Mesenchymal stem cell (in vitro differentiated cells and primary cell): ENCODE data around the gene SPHK1.

ENCODE experiments used
- DNase-seq: peaks from one replicate; pipeline ENCODE4 v3.0.0-alpha.2; 2013
- H2AFZ ChIP-seq: one replicate; pipeline ENCODE4 v1.6.1; 2013; ENCODE audit warnings: low read depth, mild to moderate bottlenecking, control low read depth, inconsistent platforms, low read length, moderate library complexity
- H2AK5ac ChIP-seq: 2 replicates; pipeline ENCODE4 v1.6.1; 2013; ENCODE audit warnings: low read length, moderate library complexity, mild to moderate bottlenecking, inconsistent platforms; ENCODE audit not compliant: severe bottlenecking
- H2BK120ac ChIP-seq: one replicate; pipeline ENCODE4 v1.6.1; 2013; ENCODE audit warnings: low read depth, mild to moderate bottlenecking, inconsistent platforms, low read length, moderate library complexity
- H2BK12ac ChIP-seq, 2 experiments: one replicate each; pipeline ENCODE4 v1.6.1; 2013; ENCODE audit warnings: inconsistent platforms in 2 of 2, low read length in 2 of 2, mild to moderate bottlenecking in 2 of 2, moderate library complexity in 2 of 2, control low read depth in 1 of 2
- H2BK15ac ChIP-seq: one replicate; pipeline ENCODE4 v1.6.1; 2013; ENCODE audit warnings: mild to moderate bottlenecking, low read depth, inconsistent platforms; ENCODE audit not compliant: poor library complexity, severe bottlenecking
- H2BK5ac ChIP-seq: 2 replicates; pipeline ENCODE4 v1.6.1; 2013; ENCODE audit warnings: low read depth, mild to moderate bottlenecking, low read length, control low read depth, inconsistent platforms; ENCODE audit not compliant: poor library complexity, severe bottlenecking
- H3K14ac ChIP-seq, 2 experiments: one replicate each; pipeline ENCODE4 v1.6.1; 2013; ENCODE audit warnings: inconsistent platforms in 2 of 2, low read length in 2 of 2, control low read depth in 1 of 2, mild to moderate bottlenecking in 1 of 2, moderate library complexity in 1 of 2
- H3K18ac ChIP-seq, 2 experiments: one replicate each; pipeline ENCODE4 v1.6.1; 2013; ENCODE audit warnings: inconsistent platforms in 2 of 2, low read length in 2 of 2, control low read depth in 1 of 2, low read depth in 1 of 2, mild to moderate bottlenecking in 1 of 2
- H3K23ac ChIP-seq, 2 experiments: one replicate each; pipeline ENCODE4 v1.6.1; 2013; ENCODE audit warnings: inconsistent platforms in 2 of 2, low read length in 2 of 2, mild to moderate bottlenecking in 2 of 2, moderate library complexity in 2 of 2, control low read depth in 1 of 2
- H3K27ac ChIP-seq: 2 replicates; pipeline ENCODE4 v1.5.1; 2013; ENCODE audit warnings: mild to moderate bottlenecking, moderate library complexity, low read length, control low read depth, inconsistent platforms; ENCODE audit not compliant: poor library complexity, severe bottlenecking
- H3K27me3 ChIP-seq, 2 experiments: 2 replicates each; pipeline versions ENCODE4 v1.6.1 to v1.7.0; 2013; ENCODE audit warnings: low read length in 2 of 2, mild to moderate bottlenecking in 2 of 2, moderate library complexity in 2 of 2, control low read depth in 1 of 2, inconsistent platforms in 1 of 2; ENCODE audit not compliant: control insufficient read depth in 1 of 2, insufficient read depth in 1 of 2
- H3K36me3 ChIP-seq, 2 experiments: 2 replicates each; pipeline versions ENCODE4 v1.6.1 to v1.7.0; 2013; ENCODE audit warnings: low read length in 2 of 2, control low read depth in 1 of 2, inconsistent platforms in 1 of 2, low read depth in 1 of 2, mild to moderate bottlenecking in 1 of 2; ENCODE audit not compliant: insufficient read depth in 2 of 2, control insufficient read depth in 1 of 2
- H3K4ac ChIP-seq, 2 experiments: one replicate each; pipeline ENCODE4 v1.6.1; 2013; ENCODE audit warnings: inconsistent platforms in 2 of 2, low read length in 2 of 2, mild to moderate bottlenecking in 2 of 2, moderate library complexity in 2 of 2, control low read depth in 1 of 2, low read depth in 1 of 2
- H3K4me1 ChIP-seq: 2 replicates; pipeline ENCODE4 v1.6.1; 2013; ENCODE audit warnings: low read depth, low read length, control low read depth; ENCODE audit not compliant: control insufficient read depth, insufficient read depth
- H3K4me2 ChIP-seq: 2 replicates; pipeline ENCODE4 v1.6.1; 2013; ENCODE audit warnings: low read length, mild to moderate bottlenecking, inconsistent platforms; ENCODE audit not compliant: poor library complexity, severe bottlenecking
- H3K4me3 ChIP-seq, 2 experiments: 2 replicates each; pipeline versions ENCODE4 v1.5.1 to v1.7.0; 2013; ENCODE audit warnings: low read length in 2 of 2, mild to moderate bottlenecking in 2 of 2, control low read depth in 1 of 2, low read depth in 1 of 2; ENCODE audit not compliant: insufficient read depth in 1 of 2
- H3K79me1 ChIP-seq: replicated peaks from 2 replicates; pipeline ENCODE4 v1.6.1; 2013; ENCODE audit warnings: mild to moderate bottlenecking, control low read depth, low read length, inconsistent platforms; ENCODE audit not compliant: poor library complexity, severe bottlenecking
- H3K9ac ChIP-seq: 2 replicates; pipeline ENCODE4 v1.7.0; 2013; ENCODE audit warnings: mild to moderate bottlenecking, low read length, moderate library complexity
- H3K9me3 ChIP-seq: 2 replicates; pipeline ENCODE4 v1.7.0; 2013; ENCODE audit warnings: mild to moderate bottlenecking, low read length; ENCODE audit not compliant: control insufficient read depth
- H4K8ac ChIP-seq: one replicate; pipeline ENCODE4 v1.6.1; 2013; ENCODE audit warnings: inconsistent platforms, mild to moderate bottlenecking, low read length, moderate library complexity
- H4K91ac ChIP-seq: one replicate; pipeline ENCODE4 v1.6.1; 2013; ENCODE audit warnings: mild to moderate bottlenecking, low read length, inconsistent platforms
- WGBS: methylation state at CpG from one replicate; pipeline ENCODE4 v1.1.7; 2013; ENCODE audit warnings: mixed read lengths; 5-methylcytosine and 5-hydroxymethylcytosine counted together

The SPHK1 gene

DNA sequence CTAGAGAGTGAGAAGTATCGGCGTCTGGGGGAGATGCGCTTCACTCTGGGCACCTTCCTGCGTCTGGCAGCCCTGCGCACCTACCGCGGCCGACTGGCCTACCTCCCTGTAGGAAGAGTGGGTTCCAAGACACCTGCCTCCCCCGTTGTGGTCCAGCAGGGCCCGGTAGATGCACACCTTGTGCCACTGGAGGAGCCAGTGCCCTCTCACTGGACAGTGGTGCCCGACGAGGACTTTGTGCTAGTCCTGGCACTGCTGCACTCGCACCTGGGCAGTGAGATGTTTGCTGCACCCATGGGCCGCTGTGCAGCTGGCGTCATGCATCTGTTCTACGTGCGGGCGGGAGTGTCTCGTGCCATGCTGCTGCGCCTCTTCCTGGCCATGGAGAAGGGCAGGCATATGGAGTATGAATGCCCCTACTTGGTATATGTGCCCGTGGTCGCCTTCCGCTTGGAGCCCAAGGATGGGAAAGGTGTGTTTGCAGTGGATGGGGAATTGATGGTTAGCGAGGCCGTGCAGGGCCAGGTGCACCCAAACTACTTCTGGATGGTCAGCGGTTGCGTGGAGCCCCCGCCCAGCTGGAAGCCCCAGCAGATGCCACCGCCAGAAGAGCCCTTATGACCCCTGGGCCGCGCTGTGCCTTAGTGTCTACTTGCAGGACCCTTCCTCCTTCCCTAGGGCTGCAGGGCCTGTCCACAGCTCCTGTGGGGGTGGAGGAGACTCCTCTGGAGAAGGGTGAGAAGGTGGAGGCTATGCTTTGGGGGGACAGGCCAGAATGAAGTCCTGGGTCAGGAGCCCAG lies 2.8 kb downstream of the SPHK1 start:
- no peak overlapping the region for H4K8ac ChIP-seq
- H2BK5ac ChIP-seq, result no peak overlapping the region
- H2AK5ac ChIP-seq, result no peak overlapping the region
- peak overlapping the region; percentile 94 for H3K9ac ChIP-seq
- no peak overlapping the region for H4K91ac ChIP-seq
- H3K4me2 ChIP-seq, result no peak overlapping the region
- H2BK120ac ChIP-seq, result no peak overlapping the region
- H3K23ac ChIP-seq, result no peak overlapping the region
- peaks cover 53% of the 10 kb centered on the region for H3K4me1 ChIP-seq
- H3K14ac ChIP-seq, result no peak overlapping the region
- no peaks in the 10 kb centered on the region for H3K9me3 ChIP-seq
- 96% methylated on average over 31 of the region's 31 CpGs for WGBS
- peaks cover 15% of the 10 kb centered on the region for H3K79me1 ChIP-seq
- H3K27me3 ChIP-seq, result no peaks in the 10 kb centered on the region
- H3K36me3 ChIP-seq, result peaks cover 39 to 47% of the 10 kb centered on the region in 2 experiments
- no peak overlapping the region for H2BK15ac ChIP-seq
- no peak overlapping the region for H3K4ac ChIP-seq
- no peak overlapping the region for H2BK12ac ChIP-seq
- H3K27ac ChIP-seq, result no peak overlapping the region
- H3K18ac ChIP-seq, result no peak overlapping the region
- H3K4me3 ChIP-seq, result no peak overlapping the region
- no peak overlapping the region for H2AFZ ChIP-seq
- no peak for DNase-seq

DNA sequence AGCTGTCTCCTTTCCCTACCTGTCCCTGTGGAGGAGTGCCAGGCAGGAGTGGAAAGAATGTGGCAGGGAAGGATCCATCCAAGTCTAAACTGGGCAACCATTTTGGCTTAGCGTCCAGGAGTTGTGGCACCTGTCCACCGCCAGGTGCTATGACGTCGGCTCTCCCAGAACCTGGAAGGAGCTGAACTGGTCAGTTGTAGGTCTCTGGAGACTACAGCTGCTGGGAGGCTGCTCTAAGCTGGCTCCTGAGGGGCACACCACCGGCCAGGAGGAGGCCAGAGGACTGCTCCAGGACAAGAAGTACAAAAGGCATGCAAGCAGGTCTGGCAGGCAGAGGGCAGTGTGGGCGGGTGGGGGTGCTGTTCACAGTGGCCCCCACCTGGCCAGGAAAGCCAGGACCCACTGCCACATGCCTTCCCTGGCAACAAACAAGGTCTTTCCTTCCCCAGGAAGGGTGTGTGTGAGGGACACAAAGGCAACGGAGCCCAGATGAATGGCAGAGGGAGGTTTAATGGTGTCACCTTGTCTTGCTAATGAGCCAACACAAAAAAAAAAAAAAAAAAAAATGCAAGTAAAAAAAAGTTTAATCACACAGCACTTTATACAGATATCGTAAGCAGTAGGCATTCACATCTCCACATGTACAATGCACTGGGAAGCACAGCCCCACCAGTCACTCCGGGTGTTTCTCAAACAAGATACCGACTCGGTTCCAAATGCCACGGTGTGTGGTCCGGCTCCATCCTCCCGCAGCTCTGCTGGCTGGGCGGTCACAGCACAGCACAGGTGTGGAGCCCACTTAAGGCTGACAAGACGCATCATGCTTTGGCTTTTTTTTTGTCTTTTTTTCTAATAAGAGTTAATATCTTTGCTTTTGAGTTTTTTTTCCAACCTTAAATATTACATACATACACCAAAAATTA lies 4.8 kb downstream of the SPHK1 start:
- H4K8ac ChIP-seq, result no peak overlapping the region
- H3K79me1 ChIP-seq, result peaks cover 12% of the 10 kb centered on the region
- no peak overlapping the region for H3K18ac ChIP-seq
- H2BK12ac ChIP-seq, result no peak overlapping the region
- no peak overlapping the region for H3K9ac ChIP-seq
- no peak overlapping the region for H2AFZ ChIP-seq
- H3K27me3 ChIP-seq, result no peaks in the 10 kb centered on the region
- H3K36me3 ChIP-seq, result peaks cover 47 to 48% of the 10 kb centered on the region in 2 experiments
- 96% methylated on average over 13 of the region's 16 CpGs for WGBS
- no peak overlapping the region for H3K23ac ChIP-seq
- no peak overlapping the region for H3K4me2 ChIP-seq
- no peak overlapping the region for H2AK5ac ChIP-seq
- no peak overlapping the region for H2BK120ac ChIP-seq
- no peak overlapping the region for H3K14ac ChIP-seq
- H3K27ac ChIP-seq, result no peak overlapping the region
- no peak overlapping the region for H2BK15ac ChIP-seq
- no peak for DNase-seq
- H4K91ac ChIP-seq, result no peak overlapping the region
- no peaks in the 10 kb centered on the region for H3K9me3 ChIP-seq
- peaks cover 46% of the 10 kb centered on the region for H3K4me1 ChIP-seq
- no peak overlapping the region for H3K4me3 ChIP-seq
- H2BK5ac ChIP-seq, result no peak overlapping the region
- no peak overlapping the region for H3K4ac ChIP-seq

- peaks cover 11% of the 10 kb centered on the region for H3K79me1 ChIP-seq
- no peak overlapping the region for H3K14ac ChIP-seq
- no peak for DNase-seq
- no peak overlapping the region for H4K8ac ChIP-seq
- H2BK120ac ChIP-seq, result no peak overlapping the region
- H3K9me3 ChIP-seq, result no peaks in the 10 kb centered on the region
- H2AK5ac ChIP-seq, result no peak overlapping the region
- no peaks in the 10 kb centered on the region for H3K27me3 ChIP-seq
- H3K27ac ChIP-seq, result no peak overlapping the region
- H3K4me1 ChIP-seq, result peaks cover 41% of the 10 kb centered on the region
- H3K4me3 ChIP-seq, result no peak overlapping the region
- no peak overlapping the region for H2BK15ac ChIP-seq
- H2BK5ac ChIP-seq, result no peak overlapping the region
- WGBS, result 87% methylated on average over 11 of the region's 11 CpGs
- no peak overlapping the region for H3K18ac ChIP-seq
- no peak overlapping the region for H4K91ac ChIP-seq
- no peak overlapping the region for H3K4me2 ChIP-seq
- H2BK12ac ChIP-seq, result no peak overlapping the region
- H3K23ac ChIP-seq, result no peak overlapping the region
- H3K4ac ChIP-seq, result no peak overlapping the region
- no peak overlapping the region for H3K9ac ChIP-seq
- no peak overlapping the region for H2AFZ ChIP-seq
- peaks cover 47 to 52% of the 10 kb centered on the region in 2 experiments for H3K36me3 ChIP-seq
Observed at GRCh38 chr17:76390003-76390421, 5.6 kb downstream of the SPHK1 start.

DNA sequence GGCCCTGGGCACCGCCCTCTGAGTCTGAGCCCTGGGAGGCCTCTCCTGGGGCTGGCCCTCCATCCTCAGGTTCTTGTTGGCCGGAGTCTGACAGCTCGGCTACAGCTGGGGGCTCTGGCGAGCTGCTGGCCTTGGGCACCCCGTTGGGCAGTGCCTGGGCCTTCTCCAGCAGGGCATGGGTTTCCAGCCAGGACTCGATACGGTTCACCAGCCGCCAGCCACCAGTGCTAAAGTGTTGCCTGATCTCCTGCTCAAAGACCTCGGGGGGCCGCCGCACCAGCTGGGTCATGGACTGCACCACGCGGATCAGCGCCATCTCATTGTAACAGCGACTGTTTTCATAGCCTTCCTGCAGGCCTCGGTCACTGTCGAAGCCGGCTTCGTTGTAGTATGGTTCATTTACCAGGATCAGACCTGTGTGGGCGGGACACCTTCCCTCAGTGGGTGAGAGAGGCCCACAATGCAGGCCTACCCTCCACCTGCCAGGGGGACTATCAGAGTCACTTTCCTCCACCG lies 6.8 kb downstream of the SPHK1 start:
- WGBS, result 97% methylated on average over 21 of the region's 21 CpGs
- Histone ChIP-seq H3K4me3 (no peak overlapping the region), H2AFZ (no peak overlapping the region), H2BK15ac (no peak overlapping the region), H3K4ac (no peak overlapping the region), H4K91ac (no peak overlapping the region), H3K79me1 (peaks cover 7% of the 10 kb centered on the region), H3K4me1 (peaks cover 29% of the 10 kb centered on the region), H3K9ac (no peak overlapping the region), H2BK120ac (no peak overlapping the region), H3K27me3 (no peaks in the 10 kb centered on the region), H3K4me2 (no peak overlapping the region), H2BK5ac (no peak overlapping the region), H3K9me3 (no peaks in the 10 kb centered on the region), H3K23ac (no peak overlapping the region), H2AK5ac (no peak overlapping the region), H2BK12ac (no peak overlapping the region), H4K8ac (no peak overlapping the region), H3K27ac (no peak overlapping the region), H3K18ac (no peak overlapping the region), H3K36me3 (peaks cover 57 to 61% of the 10 kb centered on the region in 2 experiments), H3K14ac (no peak overlapping the region)
- DNase-seq, result no peak
